Spleen (tissue), 7 donors: Measurements from ENCODE around the gene TMEM9B.

ENCODE experiments used
- POLR2AphosphoS5 ChIP-seq, 3 donors: sonication (generic); formaldehyde crosslinking; IDR thresholded peaks; one replicate each; pipeline ENCODE4 v1.5.1; 2017; ENCODE audit warnings: antibody characterized with exemption in 3 of 3
- TF ChIP-seq, protein P1 (sequence below), 11 experiments: fragments of 200-600 bp in 7 of 11; fragments of 450-650 bp in 4 of 11; sonication (generic) in 4 of 11; IDR thresholded peaks in 8 of 11; conservative IDR thresholded peaks in 3 of 11; 1 replicate in 7 of 11; 2 replicates in 4 of 11; pipeline versions ENCODE4 v1.4.0 to v1.8.0; 2016 to 2021; ENCODE audit warnings: antibody characterized with exemption in 11 of 11, inconsistent platforms in 4 of 11, mild to moderate bottlenecking in 1 of 11
- donor health status: DM: no; HTN: no; CAD: no; lungs with moderate emphysema.
- donor health status: DM: no; HTN: no; CAD: no.
- donor health status: DM: no; HTN: no; CAD: no.

- no peak for TF ChIP-seq POLR2AphosphoS5 (IDR thresholded peaks at IDR 0.05)
- TF ChIP-seq, protein P1, sequence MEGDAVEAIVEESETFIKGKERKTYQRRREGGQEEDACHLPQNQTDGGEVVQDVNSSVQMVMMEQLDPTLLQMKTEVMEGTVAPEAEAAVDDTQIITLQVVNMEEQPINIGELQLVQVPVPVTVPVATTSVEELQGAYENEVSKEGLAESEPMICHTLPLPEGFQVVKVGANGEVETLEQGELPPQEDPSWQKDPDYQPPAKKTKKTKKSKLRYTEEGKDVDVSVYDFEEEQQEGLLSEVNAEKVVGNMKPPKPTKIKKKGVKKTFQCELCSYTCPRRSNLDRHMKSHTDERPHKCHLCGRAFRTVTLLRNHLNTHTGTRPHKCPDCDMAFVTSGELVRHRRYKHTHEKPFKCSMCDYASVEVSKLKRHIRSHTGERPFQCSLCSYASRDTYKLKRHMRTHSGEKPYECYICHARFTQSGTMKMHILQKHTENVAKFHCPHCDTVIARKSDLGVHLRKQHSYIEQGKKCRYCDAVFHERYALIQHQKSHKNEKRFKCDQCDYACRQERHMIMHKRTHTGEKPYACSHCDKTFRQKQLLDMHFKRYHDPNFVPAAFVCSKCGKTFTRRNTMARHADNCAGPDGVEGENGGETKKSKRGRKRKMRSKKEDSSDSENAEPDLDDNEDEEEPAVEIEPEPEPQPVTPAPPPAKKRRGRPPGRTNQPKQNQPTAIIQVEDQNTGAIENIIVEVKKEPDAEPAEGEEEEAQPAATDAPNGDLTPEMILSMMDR (IDR thresholded peaks at IDR 0.05 in 8 of 11, conservative IDR thresholded peaks at IDR 0.05 in 3 of 11) = no peak
These were observed 23.2 kb upstream of the TMEM9B start for GRCh38 chr11:8987446-8987845.
